HepG2 (cell line): ENCODE data around the gene BTBD19. TPM values are rescaled to one million over a fixed set of nuclear protein-coding genes. Genes with fewer than 3 reads are reported as not detected.

Source experiments
- AGO2 ChIP-seq: fragments of 200-400 bp; formaldehyde crosslinking; optimal IDR thresholded peaks from 2 replicates; pipeline ENCODE3; 2017; ENCODE audit warnings: mild to moderate bottlenecking, low read depth, low read length, moderate library complexity
- ARNT2 ChIP-seq: sonication (generic); formaldehyde crosslinking; IDR thresholded peaks from 2 replicates; pipeline ENCODE4 v1.8.0; 2022; ENCODE audit warnings: mild to moderate bottlenecking, low read depth, missing genetic modification reagents, moderate library complexity
- CCAR2 ChIP-seq: fragments of 200-400 bp; formaldehyde crosslinking; optimal IDR thresholded peaks from 2 replicates; pipeline ENCODE3; 2018; ENCODE audit warnings: low read depth, mild to moderate bottlenecking, low read length, moderate library complexity
- CREBL2 ChIP-seq: sonication (generic); formaldehyde crosslinking; IDR thresholded peaks from 2 replicates; pipeline ENCODE4 v1.8.1; 2023; ENCODE audit warnings: missing genetic modification reagents, mild to moderate bottlenecking, borderline replicate concordance
- DPF2 ChIP-seq: sonication (generic); formaldehyde crosslinking; IDR thresholded peaks from 2 replicates; pipeline ENCODE4 v1.4.0; 2020; ENCODE audit warnings: mild to moderate bottlenecking, low read depth, missing genetic modification reagents, borderline replicate concordance
- ESRRA ChIP-seq: sonication (generic); formaldehyde crosslinking; IDR thresholded peaks from 2 replicates; pipeline ENCODE4 v1.5.1; 2020; ENCODE audit warnings: mild to moderate bottlenecking, low read depth, missing genetic modification reagents
- GMEB1 ChIP-seq: sonication (generic); formaldehyde crosslinking; IDR thresholded peaks from 2 replicates; pipeline ENCODE4 v1.5.1; 2020; ENCODE audit warnings: missing genetic modification reagents, mild to moderate bottlenecking, borderline replicate concordance
- GZF1 ChIP-seq: sonication (generic); formaldehyde crosslinking; IDR thresholded peaks from 2 replicates; pipeline ENCODE4 v1.5.1; 2020; ENCODE audit warnings: mild to moderate bottlenecking, missing genetic modification reagents
- HNF4G ChIP-seq, 2 experiments: sonication (generic) in 1 of 2; formaldehyde crosslinking in 1 of 2; IDR thresholded peaks; 2 replicates each; pipeline versions ENCODE4 v1.4.0 to v1.6.1; 2011 to 2020; ENCODE audit warnings: borderline replicate concordance in 2 of 2, low read depth in 2 of 2, mild to moderate bottlenecking in 2 of 2, low read length in 1 of 2, missing genetic modification reagents in 1 of 2, moderate library complexity in 1 of 2
- KAT7 ChIP-seq: IDR thresholded peaks from 2 replicates; pipeline ENCODE4 v1.6.1; 2018; ENCODE audit warnings: borderline replicate concordance, missing compliant biosample characterization
- MED13 ChIP-seq: sonication (generic); formaldehyde crosslinking; IDR thresholded peaks from 2 replicates; pipeline ENCODE4 v1.5.0; 2020; ENCODE audit warnings: missing genetic modification reagents
- MIER2 ChIP-seq: IDR thresholded peaks from 2 replicates; pipeline ENCODE4 v1.6.1; 2016; ENCODE audit warnings: missing biosample characterization, missing genetic modification reagents
- PCBP1 ChIP-seq: fragments of 200-400 bp; formaldehyde crosslinking; IDR thresholded peaks from 2 replicates; pipeline ENCODE4 v1.6.1; 2017; ENCODE audit warnings: mild to moderate bottlenecking, low read depth, low read length, borderline replicate concordance
- PCBP2 ChIP-seq: fragments of 200-400 bp; formaldehyde crosslinking; optimal IDR thresholded peaks from 2 replicates; pipeline ENCODE3; 2018; ENCODE audit warnings: low read length, low read depth; ENCODE audit not compliant: poor library complexity, severe bottlenecking
- RARA ChIP-seq: IDR thresholded peaks from 2 replicates; pipeline ENCODE4 v1.6.1; 2016; ENCODE audit warnings: missing genetic modification reagents, missing compliant biosample characterization
- RARG ChIP-seq: sonication (generic); formaldehyde crosslinking; IDR thresholded peaks from 2 replicates; pipeline ENCODE4 v1.4.0; 2020; ENCODE audit warnings: low read depth, mild to moderate bottlenecking, missing genetic modification reagents
- SATB2 ChIP-seq: sonication (generic); formaldehyde crosslinking; IDR thresholded peaks from 2 replicates; pipeline ENCODE4 v1.5.0; 2020; ENCODE audit warnings: missing genetic modification reagents
- SRY ChIP-seq: sonication (generic); formaldehyde crosslinking; IDR thresholded peaks from 2 replicates; pipeline ENCODE4 v1.8.0; 2022; ENCODE audit warnings: mild to moderate bottlenecking, missing genetic modification reagents
- STAT5B ChIP-seq: sonication (generic); formaldehyde crosslinking; IDR thresholded peaks from 2 replicates; pipeline ENCODE4 v1.4.0; 2020; ENCODE audit warnings: missing genetic modification reagents
- TBL1XR1 ChIP-seq: fragments of 150-350 bp; IDR thresholded peaks from 2 replicates; pipeline ENCODE4 v1.6.1; 2014; ENCODE audit warnings: borderline replicate concordance, low read length; ENCODE audit not compliant: partially characterized antibody
- TCF7L2 ChIP-seq: IDR thresholded peaks from 2 replicates; pipeline ENCODE4 v1.6.1; 2011; ENCODE audit warnings: mild to moderate bottlenecking, low read depth, low read length, moderate library complexity
- THYN1 ChIP-seq: sonication (generic); formaldehyde crosslinking; IDR thresholded peaks from 2 replicates; pipeline ENCODE4 v1.8.1; 2023; ENCODE audit warnings: low read depth, mild to moderate bottlenecking, moderate library complexity, missing genetic modification reagents, borderline replicate concordance
- ZFP36 ChIP-seq: fragments of 150-350 bp; IDR thresholded peaks from 2 replicates; pipeline ENCODE4 v1.6.1; 2018; ENCODE audit warnings: borderline replicate concordance, low read length, low read depth; ENCODE audit not compliant: partially characterized antibody
- ZNF230 ChIP-seq: sonication (generic); formaldehyde crosslinking; IDR thresholded peaks from 2 replicates; pipeline ENCODE4 v1.4.0; 2020; ENCODE audit warnings: mild to moderate bottlenecking, missing genetic modification reagents
- ZNF251 ChIP-seq: sonication (generic); formaldehyde crosslinking; IDR thresholded peaks from 2 replicates; pipeline ENCODE4 v1.9.0; 2021; ENCODE audit warnings: mild to moderate bottlenecking, missing genetic modification reagents
- ZNF350 ChIP-seq: sonication (generic); formaldehyde crosslinking; IDR thresholded peaks from 2 replicates; pipeline ENCODE4 v1.4.0; 2020; ENCODE audit warnings: mild to moderate bottlenecking, low read depth, missing genetic modification reagents, borderline replicate concordance
- ZNF775 ChIP-seq: sonication (generic); formaldehyde crosslinking; IDR thresholded peaks from 2 replicates; pipeline ENCODE4 v1.4.0; 2020; ENCODE audit warnings: missing genetic modification reagents, mild to moderate bottlenecking, moderate library complexity, borderline replicate concordance
- ZSCAN9 ChIP-seq: IDR thresholded peaks from 2 replicates; pipeline ENCODE4 v1.6.1; 2016; ENCODE audit warnings: borderline replicate concordance
- polyA plus RNA-seq, 8 experiments: library from polyadenylated mRNA; depleted of rRNA in 3 of 8; stranded (reverse) in 7 of 8; unstranded in 1 of 8; fragments of >200 nt; fragmentation: Illumina TruSeq in 4 of 8; extraction: Trizol in 4 of 8; gene quantifications; 2 replicates each; pipeline versions ENCODE4 v1.2.1 to v1.2.3, GENCODE V29; 2011 to 2016; ENCODE audit warnings: low read depth in 4 of 8, missing spikeins in 1 of 8, mixed read lengths in 1 of 8; ENCODE audit not compliant: insufficient read depth in 1 of 8
- total RNA-seq, 5 experiments: library from RNA; depleted of rRNA; stranded (reverse); fragments of >200 nt; fragmentation: Illumina TruSeq; extraction: Trizol; gene quantifications; 2 replicates each; pipeline ENCODE4 v1.2.3, GENCODE V29; 2016; ENCODE audit warnings: low read depth in 1 of 5
- TF ChIP-seq, protein P1 (sequence below): sonication (generic); formaldehyde crosslinking; IDR thresholded peaks from 2 replicates; pipeline ENCODE4 v1.4.0; 2020; ENCODE audit warnings: mild to moderate bottlenecking, missing genetic modification reagents

BTBD19 gene
- total and polyA plus RNA-seq, 2 of the 13 experiments (the other 11 are each of a cell fraction or from before 2014, with no cell fraction given): 2.7 to 6.7 TPM

GRCh38 chr1:44807364-44808062 lies 810 bp upstream of the BTBD19 start (continued):
- no peak for TF ChIP-seq PCBP2
- TF ChIP-seq ZSCAN9 (CRISPR knock-in tag): peak; percentile 91
- TF ChIP-seq RARA (CRISPR knock-in tag): peak; percentile 79; the same call in 1 of the 2 replicates
- TF ChIP-seq TBL1XR1: peak; percentile 50
- no peak for TF ChIP-seq CCAR2
- no peak for TF ChIP-seq KAT7 (CRISPR knock-in tag)
- TF ChIP-seq AGO2: peak; percentile 44
- no peak for TF ChIP-seq STAT5B (CRISPR knock-in tag)
- TF ChIP-seq THYN1 (CRISPR knock-in tag): no peak
- peak; percentile 93; the same call in 1 of the 2 replicates for TF ChIP-seq ZNF350 (CRISPR knock-in tag)
- TF ChIP-seq SATB2 (CRISPR knock-in tag): no peak
- TF ChIP-seq ZFP36: no peak
- no peak for TF ChIP-seq MED13 (CRISPR knock-in tag)
- TF ChIP-seq SRY (CRISPR knock-in tag): peak; percentile 35; the same call in 1 of the 2 replicates
- TF ChIP-seq ARNT2 (CRISPR knock-in tag): peak; percentile 77
- no peak for TF ChIP-seq HNF4G (IDR thresholded peaks at IDR 0.05; ENCODE audit: borderline replicate concordance, low read depth, low read length)
- no peak; the same call in none of the 2 replicates for TF ChIP-seq HNF4G (CRISPR knock-in tag; IDR thresholded peaks at IDR 0.05; ENCODE audit: borderline replicate concordance, low read depth)
- TF ChIP-seq CREBL2 (CRISPR knock-in tag): no peak
- no peak for TF ChIP-seq RARG (CRISPR knock-in tag)
- 0 out of 2 replicates have a peak, but pooled peaks have one; percentile 52 for TF ChIP-seq MIER2 (CRISPR knock-in tag)
- no peak for TF ChIP-seq PCBP1
- TF ChIP-seq, protein P1, sequence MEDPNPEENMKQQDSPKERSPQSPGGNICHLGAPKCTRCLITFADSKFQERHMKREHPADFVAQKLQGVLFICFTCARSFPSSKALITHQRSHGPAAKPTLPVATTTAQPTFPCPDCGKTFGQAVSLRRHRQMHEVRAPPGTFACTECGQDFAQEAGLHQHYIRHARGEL (CRISPR knock-in tag): no peak
- TF ChIP-seq ZNF251 (CRISPR knock-in tag): 0 out of 2 replicates have a peak, but pooled peaks have one; percentile 50
- no peak; the same call in none of the 2 replicates for TF ChIP-seq GMEB1
- no peak; the same call in 1 of the 2 replicates for TF ChIP-seq GZF1 (CRISPR knock-in tag)
- peak; percentile 76; the same call in 1 of the 2 replicates for TF ChIP-seq ZNF230
- peak; percentile 85 for TF ChIP-seq ESRRA (CRISPR knock-in tag)
- TF ChIP-seq TCF7L2: no peak
- TF ChIP-seq ZNF775 (CRISPR knock-in tag): no peak; the same call in 1 of the 2 replicates
- 0 out of 2 replicates have a peak, but pooled peaks have one; percentile 50 for TF ChIP-seq DPF2 (CRISPR knock-in tag)
